ENCODE measurements around the gene RADIL. TPM values are rescaled to one million over a fixed set of nuclear protein-coding genes. Genes with fewer than 3 reads are reported as not detected.

RADIL gene
- total RNA-seq, 1 donor from 2014 or later: 0.86 TPM

- Histone ChIP-seq H3K4me3 (ENCODE audit: insufficient read depth, low read depth, low read length) (no peak overlapping the region), H3K27me3 (ENCODE audit: insufficient read depth, low read length) (no peaks in the 10 kb centered on the region), H3K79me2 (ENCODE audit: insufficient read depth, low read length) (no peaks in the 10 kb centered on the region), H3K36me3 (ENCODE audit: insufficient read depth, low read length) (no peaks in the 10 kb centered on the region), H2AFZ (ENCODE audit: low read depth, low read length) (no peak overlapping the region), H3K27ac (ENCODE audit: low read depth, low read length) (no peak overlapping the region), H3K4me1 (ENCODE audit: insufficient read depth, low read length) (no peaks in the 10 kb centered on the region), H4K20me1 (ENCODE audit: insufficient read depth, low read length) (no peaks in the 10 kb centered on the region), H3K4me2 (ENCODE audit: low read length) (no peak overlapping the region), H3K9ac (ENCODE audit: low read length) (no peak overlapping the region), H3K9me3 (ENCODE audit: insufficient read depth, low read depth, low read length) (no peaks in the 10 kb centered on the region)
- Mint-ChIP-seq H3K4me3 (ENCODE audit: unreplicated experiment) (no peak overlapping the region), H3K27me3 (ENCODE audit: low read depth, unreplicated experiment) (peaks cover 15% of the 10 kb centered on the region), H3K27ac (ENCODE audit: unreplicated experiment) (no peak overlapping the region), H3K4me1 (ENCODE audit: low read depth, unreplicated experiment) (no peaks in the 10 kb centered on the region), H3K36me3 (ENCODE audit: low read depth, unreplicated experiment) (peaks cover 4% of the 10 kb centered on the region), H3K9me3 (ENCODE audit: unreplicated experiment) (peaks cover 5% of the 10 kb centered on the region)
- no peak for FAIRE-seq
- TF ChIP-seq EZH2 (IDR thresholded peaks at IDR 0.05; ENCODE audit: insufficient read depth, low read length) (no peak), CTCF (IDR thresholded peaks at IDR 0.05; ENCODE audit: insufficient read depth, low read depth, low read length) (no peak)
- DNase-seq (ENCODE audit: low read depth): no peak
Observed at GRCh38 chr7:4808026-4808425, 75.5 kb downstream of the RADIL start.

- peaks cover 13% of the 10 kb centered on the region for H3K27me3 Mint-ChIP-seq (ENCODE audit: low read depth, unreplicated experiment)
Observed at GRCh38 chr7:4807598-4808016, 75.9 kb downstream of the RADIL start.

More at GRCh38 chr7:4807598-4808016, 75.9 kb downstream of the RADIL start:
- Mint-ChIP-seq H3K4me1 (ENCODE audit: low read depth, unreplicated experiment) (no peaks in the 10 kb centered on the region), H3K27ac (ENCODE audit: unreplicated experiment) (no peak overlapping the region), H3K36me3 (ENCODE audit: low read depth, unreplicated experiment) (peaks cover 2% of the 10 kb centered on the region), H3K9me3 (ENCODE audit: unreplicated experiment) (peaks cover 2% of the 10 kb centered on the region), H3K4me3 (ENCODE audit: unreplicated experiment) (no peak overlapping the region)
- no peak for DNase-seq (ENCODE audit: low read depth)
- Histone ChIP-seq H3K4me1 (ENCODE audit: insufficient read depth, low read length) (no peaks in the 10 kb centered on the region), H3K27me3 (ENCODE audit: insufficient read depth, low read length) (no peaks in the 10 kb centered on the region), H3K27ac (ENCODE audit: low read depth, low read length) (no peak overlapping the region), H4K20me1 (ENCODE audit: insufficient read depth, low read length) (no peaks in the 10 kb centered on the region), H3K9me3 (ENCODE audit: insufficient read depth, low read depth, low read length) (no peaks in the 10 kb centered on the region), H2AFZ (ENCODE audit: low read depth, low read length) (no peak overlapping the region), H3K36me3 (ENCODE audit: insufficient read depth, low read length) (no peaks in the 10 kb centered on the region), H3K4me2 (ENCODE audit: low read length) (no peak overlapping the region), H3K4me3 (ENCODE audit: insufficient read depth, low read depth, low read length) (no peak overlapping the region), H3K9ac (ENCODE audit: low read length) (no peak overlapping the region), H3K79me2 (ENCODE audit: insufficient read depth, low read length) (no peaks in the 10 kb centered on the region)
- FAIRE-seq: no peak
- TF ChIP-seq CTCF (IDR thresholded peaks at IDR 0.05; ENCODE audit: insufficient read depth, low read depth, low read length): no peak
